ENCODE measurements around the gene ZNF608.

ZNF608 gene

DNA sequence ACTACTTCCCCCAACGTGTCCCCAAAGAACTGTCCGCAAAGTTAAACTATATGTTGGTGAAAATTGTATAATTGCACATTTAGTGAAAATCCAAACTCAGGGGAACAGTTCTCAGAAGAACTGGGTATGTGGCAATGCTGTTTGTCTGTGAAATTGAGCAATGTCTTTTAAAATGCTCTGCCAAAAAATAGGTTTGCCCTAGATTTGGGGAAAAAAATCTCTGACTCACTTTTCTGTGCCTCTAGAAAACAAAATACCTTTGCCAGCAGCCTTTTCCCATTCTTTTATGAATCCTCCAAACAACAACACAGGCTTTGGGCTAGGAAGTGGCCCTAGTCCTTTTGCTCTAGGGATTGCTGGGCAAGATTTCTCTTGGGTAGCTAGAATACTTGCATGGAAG is 37.4 kb upstream of the ZNF608 start:
- TF ChIP-seq, protein P1, sequence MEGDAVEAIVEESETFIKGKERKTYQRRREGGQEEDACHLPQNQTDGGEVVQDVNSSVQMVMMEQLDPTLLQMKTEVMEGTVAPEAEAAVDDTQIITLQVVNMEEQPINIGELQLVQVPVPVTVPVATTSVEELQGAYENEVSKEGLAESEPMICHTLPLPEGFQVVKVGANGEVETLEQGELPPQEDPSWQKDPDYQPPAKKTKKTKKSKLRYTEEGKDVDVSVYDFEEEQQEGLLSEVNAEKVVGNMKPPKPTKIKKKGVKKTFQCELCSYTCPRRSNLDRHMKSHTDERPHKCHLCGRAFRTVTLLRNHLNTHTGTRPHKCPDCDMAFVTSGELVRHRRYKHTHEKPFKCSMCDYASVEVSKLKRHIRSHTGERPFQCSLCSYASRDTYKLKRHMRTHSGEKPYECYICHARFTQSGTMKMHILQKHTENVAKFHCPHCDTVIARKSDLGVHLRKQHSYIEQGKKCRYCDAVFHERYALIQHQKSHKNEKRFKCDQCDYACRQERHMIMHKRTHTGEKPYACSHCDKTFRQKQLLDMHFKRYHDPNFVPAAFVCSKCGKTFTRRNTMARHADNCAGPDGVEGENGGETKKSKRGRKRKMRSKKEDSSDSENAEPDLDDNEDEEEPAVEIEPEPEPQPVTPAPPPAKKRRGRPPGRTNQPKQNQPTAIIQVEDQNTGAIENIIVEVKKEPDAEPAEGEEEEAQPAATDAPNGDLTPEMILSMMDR (IDR thresholded peaks at IDR 0.05; ENCODE audit: low read depth, low read length, missing control alignments) = no peak
- H3K4me3 ChIP-seq (ENCODE audit: low read depth, low read length) = no peak overlapping the region
- DNase-seq (ENCODE audit: low read depth) = no peak

DNA sequence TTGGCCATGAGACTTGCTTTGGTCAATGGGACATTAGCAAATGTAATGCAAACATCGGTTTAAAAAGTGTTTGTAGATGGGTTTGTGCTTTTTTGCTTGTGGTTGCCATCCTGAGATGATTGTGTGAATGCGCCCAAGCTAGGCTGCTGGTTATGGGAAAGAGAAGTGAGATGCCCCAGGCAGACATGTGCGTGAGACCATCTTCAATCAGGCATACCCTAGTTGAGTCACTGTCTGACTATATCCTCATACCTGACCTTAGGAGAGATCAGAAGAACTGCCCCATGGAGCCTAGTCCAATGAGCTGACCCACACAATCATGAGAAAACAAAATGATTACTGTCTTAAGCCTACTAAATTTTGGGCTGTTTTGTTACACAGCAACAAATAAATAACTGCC is 36.8 kb upstream of the ZNF608 start:
- TF ChIP-seq, protein P1 (IDR thresholded peaks at IDR 0.05; ENCODE audit: low read depth, low read length, missing control alignments) = no peak
- no peak overlapping the region for H3K4me3 ChIP-seq (ENCODE audit: low read depth, low read length)
- DNase-seq (ENCODE audit: low read depth) = no peak

DNA sequence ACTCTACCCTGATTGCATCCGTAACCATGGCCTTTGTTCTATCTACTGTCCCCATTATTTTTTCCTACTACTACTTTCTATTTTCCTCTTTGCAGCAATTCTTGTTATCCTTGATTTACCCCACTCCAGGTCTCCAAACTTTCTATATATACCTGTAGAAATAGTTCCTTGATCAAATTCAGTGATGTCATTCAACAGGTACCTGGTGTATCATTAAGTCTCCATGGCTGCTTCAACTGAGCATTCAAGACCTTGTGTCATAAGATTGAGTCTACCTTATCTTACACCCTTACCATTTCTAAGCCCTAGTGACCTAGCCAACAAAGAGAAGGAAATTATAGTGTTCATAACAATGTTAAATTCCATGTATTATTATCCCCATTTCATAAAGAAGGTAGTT is 35.8 kb upstream of the ZNF608 start:
- DNase-seq (ENCODE audit: low read depth) = no peak
- TF ChIP-seq, protein P1 (IDR thresholded peaks at IDR 0.05; ENCODE audit: low read depth, low read length, missing control alignments) = no peak
- H3K4me3 ChIP-seq (ENCODE audit: low read depth, low read length) = no peak overlapping the region

DNA sequence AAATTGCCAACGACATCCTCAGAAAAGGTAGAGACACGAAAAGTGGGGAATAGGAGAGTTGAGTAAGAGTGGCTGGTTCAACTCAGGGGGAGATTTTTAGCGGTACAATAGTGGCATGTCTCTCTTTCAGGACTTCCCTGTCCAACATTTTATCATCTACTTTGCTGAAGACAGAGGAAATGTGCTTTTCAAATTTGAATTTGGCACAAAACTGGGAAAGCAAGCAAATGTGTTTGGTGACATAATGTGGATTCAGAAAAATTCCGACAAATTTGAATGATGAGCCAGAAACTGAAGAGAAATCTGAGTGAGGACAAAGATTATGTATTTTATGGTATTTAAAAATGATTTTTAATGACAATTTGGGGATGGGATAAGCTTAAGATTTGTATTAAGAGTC is 33.6 kb upstream of the ZNF608 start:
- TF ChIP-seq, protein P1 (IDR thresholded peaks at IDR 0.05; ENCODE audit: low read depth, low read length, missing control alignments) = no peak
- DNase-seq (ENCODE audit: low read depth) = no peak
- no peak overlapping the region for H3K4me3 ChIP-seq (ENCODE audit: low read depth, low read length)

DNA sequence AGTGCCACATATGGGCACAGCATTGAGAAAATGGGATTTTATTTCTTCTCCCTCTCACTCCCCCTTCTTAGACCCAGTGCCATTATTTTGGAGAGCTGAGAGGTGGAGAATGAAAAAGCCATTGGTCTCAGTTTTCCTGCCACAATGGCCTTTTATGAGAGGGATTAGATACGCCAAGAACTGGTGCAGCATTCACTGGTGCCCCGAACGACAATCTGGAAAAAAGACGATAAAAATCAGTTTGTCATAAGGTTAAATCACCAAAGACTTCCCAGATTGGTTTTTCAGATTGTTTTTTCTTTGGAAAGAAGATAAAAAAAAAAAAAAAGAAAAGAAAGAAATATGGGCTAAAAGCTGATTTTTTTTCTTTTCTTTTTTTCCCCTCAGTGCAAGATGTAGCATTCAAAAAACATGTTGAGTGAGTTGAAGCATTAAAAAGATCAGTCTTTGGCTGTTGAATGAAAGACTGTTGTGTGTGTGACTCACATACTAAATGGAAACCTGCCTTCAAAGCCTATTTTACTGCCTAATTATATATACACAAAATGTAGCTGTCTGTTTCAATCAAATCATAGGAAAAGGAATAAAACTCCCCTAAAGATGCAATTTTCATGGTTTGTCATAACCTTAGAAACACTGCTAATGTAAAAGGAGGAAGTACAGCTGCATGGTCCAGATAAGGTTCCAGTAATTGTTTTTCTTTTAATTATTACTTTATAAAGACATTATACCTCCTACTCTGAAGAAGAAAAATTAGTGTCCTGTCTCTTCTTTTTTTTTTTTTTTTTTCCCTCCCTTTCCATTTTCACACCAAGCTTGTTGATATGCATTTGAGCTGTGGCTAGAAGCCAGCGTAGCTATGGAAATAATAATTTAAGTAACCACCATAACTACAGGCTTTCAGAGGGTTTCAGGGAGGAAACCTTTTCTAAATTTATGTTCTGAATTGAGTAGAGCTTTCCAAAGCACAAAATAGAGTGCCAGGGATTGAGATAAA is 27.2 kb upstream of the ZNF608 start:
- no peak overlapping the region for H3K4me3 ChIP-seq (ENCODE audit: low read depth, low read length)
- no peak for DNase-seq (ENCODE audit: low read depth)
- TF ChIP-seq, protein P1 (IDR thresholded peaks at IDR 0.05; ENCODE audit: low read depth, low read length, missing control alignments) = no peak

DNA sequence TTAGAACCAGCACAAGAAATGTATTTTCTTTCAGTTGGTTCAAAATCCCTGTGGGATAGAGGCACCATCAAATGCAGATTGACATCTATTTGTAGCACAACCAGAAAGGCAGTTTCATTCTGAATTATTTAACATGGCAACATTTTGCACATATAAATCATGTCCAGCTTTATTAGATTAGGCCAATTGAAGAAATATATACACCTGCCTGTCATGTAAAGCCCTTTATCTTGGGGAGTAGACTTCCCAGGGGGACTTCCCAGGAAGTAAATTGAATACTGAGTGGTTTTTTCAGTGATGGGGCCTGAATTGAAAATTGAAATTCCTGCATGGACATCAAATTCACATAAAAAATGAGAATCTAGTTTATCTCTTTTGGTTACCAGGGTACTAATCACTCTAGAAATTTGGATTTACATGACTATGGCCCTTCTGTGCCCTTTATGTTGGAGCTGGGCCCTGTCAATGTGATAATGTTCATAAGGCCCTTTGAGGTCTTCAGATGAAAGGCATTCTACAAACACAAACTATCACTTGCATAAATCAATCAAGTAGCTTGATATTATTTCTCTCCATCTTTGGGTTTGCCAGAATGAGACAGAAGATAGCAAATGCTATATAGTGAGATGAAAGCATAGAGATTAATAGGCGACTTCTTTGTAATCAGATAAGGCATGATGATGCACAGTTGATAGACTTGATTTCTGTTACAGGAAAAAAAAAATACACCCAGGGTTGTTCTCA is 26.2 kb upstream of the ZNF608 start:
- no peak overlapping the region for H3K4me3 ChIP-seq (ENCODE audit: low read depth, low read length)
- TF ChIP-seq, protein P1 (IDR thresholded peaks at IDR 0.05; ENCODE audit: low read depth, low read length, missing control alignments) = no peak
- no peak for DNase-seq (ENCODE audit: low read depth)
